Stimulated activated CD8-positive, alpha-beta memory T cell treated with anti-CD3 and anti-CD28 coated beads, Interleukin-7, amount 100 ng/mL, for 1 hour (primary cell): ENCODE results near the gene LPP.
"Not testable (repeated sequence)": the region's sequence is repeated elsewhere in the genome, so short reads cannot be mapped to it uniquely, and the experiment has no call there.

Experiments
- DNase-seq, 2 donors: peaks; one replicate each; pipeline ENCODE4 v3.0.0-alpha.2; 2020; ENCODE audit warnings: low read depth in 2 of 2

Gene LPP

DNA sequence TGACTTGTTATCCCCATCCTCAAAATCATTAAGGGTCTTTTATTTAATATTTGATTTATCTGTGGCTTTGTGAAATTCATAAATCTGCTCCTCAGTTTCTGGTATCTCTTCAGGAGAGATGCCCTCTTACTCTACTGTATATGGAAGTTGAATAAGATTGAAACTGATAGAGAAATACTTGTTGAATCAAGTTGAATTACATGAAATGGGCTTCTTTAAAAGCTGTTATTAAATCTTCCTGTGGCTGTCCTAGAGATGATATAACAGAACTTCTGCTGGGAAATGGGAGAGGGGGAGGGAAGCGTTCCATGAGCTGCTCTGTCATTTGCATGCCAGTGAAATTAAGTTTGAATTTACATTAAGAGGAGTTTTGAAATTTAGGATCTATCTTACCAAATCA is 523.4 kb downstream of the LPP start:
- no peak for DNase-seq

DNA sequence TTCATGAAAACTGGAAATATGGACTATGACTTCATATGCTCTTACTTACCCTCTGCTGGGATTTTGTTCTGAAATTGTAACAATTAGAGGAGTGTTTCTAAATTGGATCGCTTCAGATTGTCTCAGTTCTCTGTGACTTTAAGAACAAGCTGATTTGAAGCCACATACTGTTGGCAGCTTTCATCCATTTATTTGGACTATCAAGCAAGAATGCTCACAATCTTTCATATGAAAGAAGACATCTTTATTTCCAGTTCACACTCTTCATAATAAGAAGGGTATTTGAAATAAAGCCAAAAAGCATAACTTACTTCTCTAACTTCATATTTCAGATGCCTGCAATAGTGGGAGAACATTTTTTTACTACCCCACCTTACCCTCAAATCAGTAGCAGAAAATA is 526.2 kb downstream of the LPP start:
- no peak for DNase-seq

DNA sequence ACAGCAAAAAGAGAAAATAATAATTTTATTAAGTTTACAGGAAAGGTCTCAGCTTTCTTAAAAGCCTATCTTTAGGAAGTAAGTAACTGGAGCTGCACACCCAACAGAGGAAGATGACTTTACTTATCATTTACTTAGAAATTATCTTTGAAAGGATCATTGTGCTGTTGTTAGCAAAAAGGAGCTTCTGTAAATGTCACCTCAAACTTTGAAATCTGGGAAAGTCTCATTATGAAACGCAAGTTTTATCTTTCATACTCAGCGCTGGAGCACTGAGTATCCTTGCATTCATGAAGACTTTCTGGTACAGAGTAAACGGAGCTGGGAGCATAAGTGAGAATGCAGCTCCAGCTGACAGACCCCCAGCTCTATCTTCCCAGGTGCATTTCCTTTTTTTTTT is 526.6 kb downstream of the LPP start:
- DNase-seq: no peak

DNA sequence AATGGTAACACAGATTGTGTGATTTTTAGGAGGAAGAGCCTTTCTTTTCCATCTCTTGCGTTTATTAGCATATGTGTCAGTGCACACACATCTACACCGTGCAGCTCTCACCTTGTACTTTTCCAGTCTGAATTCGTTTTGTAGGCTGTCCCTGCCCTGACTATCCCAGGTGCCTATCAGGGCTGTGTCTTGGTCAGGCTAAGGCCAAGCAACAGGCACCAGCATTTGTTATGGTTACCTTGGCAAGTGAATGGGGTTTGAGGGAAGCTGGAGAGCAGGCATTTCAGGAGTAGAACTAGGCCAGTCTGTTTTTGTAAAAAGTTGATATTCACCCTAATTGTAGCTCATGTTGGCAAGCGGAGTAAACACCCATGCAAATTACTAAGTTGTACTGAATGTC is 528.4 kb downstream of the LPP start:
- DNase-seq: no peak

DNA sequence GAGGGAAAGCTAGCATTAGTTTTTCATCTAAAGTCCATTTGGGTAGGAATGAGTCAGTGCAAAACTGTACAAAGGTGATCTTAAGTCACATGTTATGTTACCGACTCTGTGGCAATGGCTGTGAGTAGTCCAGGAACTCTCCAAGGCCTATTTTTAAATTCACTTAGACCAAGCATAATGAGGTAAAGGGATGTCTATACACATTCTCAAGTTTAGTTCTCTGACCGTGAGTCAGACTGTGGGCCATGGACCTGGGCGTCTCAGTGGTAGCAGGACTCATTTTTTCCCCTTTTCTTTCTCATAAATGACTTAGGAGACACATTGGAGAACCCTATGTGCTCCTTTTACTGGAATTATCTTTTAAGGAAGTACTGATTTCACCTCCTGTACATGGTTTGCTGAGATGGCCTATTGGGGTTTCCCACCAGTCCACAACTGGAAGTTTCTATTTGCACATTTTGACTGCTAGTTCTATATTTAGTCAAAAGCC is 529.1 kb downstream of the LPP start:
- DNase-seq: no peak

DNA sequence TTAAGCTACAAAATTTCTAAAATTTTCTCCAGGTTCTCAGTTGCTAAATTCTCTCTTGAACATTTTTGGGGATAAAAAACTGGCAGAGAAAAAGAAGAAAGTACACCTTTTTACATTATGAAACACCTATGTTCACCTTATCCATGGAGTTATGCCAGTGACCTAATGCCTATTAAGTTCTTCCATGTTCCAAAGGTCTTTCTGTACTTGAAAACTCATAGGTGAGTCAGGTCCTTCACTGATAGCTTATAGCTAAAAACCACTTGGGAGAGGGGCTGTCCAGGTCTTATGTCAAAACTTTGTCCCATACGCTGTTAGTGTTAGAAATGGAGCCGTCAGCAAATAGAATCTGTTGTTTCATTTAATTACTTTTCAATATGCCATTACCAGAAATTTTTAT is 530.3 kb downstream of the LPP start:
- no peak for DNase-seq

DNA sequence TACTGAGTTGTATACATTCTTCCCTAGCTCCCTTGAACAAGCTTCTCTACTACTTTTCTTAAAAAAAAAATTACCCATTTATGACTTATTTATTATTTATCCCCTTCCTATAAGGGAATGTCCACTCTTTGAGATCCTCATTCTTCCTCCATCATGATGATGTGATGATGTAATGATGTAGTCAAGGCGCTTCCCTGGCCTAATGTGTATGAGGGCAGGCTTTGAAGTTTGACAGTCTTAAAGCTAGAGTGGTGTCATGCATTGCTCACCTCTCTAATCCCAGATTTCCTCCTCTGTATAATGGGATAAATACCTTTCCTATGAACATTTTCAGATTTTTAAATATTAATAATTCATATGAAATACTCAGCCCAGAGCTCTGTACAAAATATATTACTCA is 531.8 kb downstream of the LPP start:
- DNase-seq: no peak

DNA sequence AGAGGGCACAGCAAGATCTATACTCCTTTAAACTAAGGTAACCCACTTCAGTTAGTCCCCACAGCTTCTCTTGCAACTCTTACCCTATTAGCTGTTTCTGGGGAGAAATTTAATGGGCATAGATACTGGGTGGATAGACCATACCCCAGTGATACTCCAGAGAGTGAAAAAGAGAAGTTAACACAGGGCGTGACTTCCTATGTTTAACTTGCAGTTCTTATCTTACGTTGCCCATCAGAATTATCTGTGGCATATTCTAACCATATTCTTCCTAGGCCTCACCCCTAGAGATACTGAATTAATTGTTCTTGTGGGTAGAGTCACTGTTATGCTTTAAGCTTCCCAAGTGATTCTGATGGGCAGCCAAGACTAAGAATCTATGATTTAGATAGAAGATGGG is 532.4 kb downstream of the LPP start:
- DNase-seq: no peak

DNA sequence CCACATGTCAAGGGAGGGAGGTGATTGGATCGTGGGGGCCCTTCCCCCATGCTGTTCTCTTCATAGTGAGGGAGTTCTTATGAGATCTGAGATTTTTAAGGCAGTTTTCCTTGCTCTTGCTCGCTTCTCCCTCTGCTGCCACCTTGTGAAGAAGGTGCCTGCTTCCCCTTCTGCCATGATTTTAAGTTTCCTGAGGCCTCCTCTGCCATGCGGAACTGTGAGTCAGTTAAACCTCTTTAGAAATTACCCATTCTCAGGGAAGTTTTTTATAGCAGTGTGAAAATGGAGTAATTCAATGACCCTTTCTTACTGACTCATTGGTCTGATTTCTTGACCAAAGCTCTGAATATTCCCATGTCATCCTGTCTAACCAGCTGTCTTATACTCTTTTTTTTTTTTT is 533.4 kb downstream of the LPP start:
- no peak for DNase-seq

DNA sequence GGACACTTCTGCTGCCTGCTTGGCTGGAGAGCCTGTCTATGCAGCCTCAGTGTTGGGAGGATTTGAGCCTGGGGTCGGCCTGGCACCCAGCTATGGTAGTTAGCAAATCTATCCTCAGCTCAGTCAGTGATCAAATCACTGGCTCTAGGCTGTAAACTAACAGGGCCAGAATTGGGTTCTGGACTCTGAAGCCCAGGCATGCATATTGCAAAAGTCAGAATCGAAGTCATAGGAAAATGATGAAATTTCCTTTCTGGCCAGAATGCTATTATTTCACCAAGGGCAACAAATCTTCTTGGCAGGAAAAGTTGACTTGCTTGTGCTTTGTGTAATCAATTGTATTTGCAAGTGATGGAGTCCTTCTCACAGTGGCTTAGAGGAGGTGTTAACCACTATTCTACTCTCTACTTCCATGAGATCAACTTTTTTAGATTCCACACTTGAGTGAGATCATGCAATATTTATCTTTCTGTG is 535.2 kb downstream of the LPP start:
- no peak for DNase-seq

DNA sequence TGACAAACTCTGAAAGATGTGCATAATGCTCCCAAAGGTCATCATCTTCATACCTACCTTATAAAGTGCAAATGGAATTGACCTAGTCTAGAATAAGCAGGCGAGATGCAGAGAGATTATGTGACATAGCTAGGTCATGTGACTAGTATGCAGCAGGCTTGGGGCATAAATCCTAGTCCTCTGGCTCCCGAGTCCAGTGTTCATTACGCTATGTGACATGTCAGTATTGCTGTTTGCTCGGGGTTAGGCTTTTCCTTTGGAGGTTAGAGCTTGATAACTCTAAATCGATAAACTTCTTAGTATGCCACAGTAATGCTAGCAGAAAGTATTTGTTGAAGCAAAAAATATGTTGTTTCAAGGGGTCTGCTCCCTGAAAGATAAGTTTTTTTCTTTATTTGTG is 536.1 kb downstream of the LPP start:
- DNase-seq: no peak

DNA sequence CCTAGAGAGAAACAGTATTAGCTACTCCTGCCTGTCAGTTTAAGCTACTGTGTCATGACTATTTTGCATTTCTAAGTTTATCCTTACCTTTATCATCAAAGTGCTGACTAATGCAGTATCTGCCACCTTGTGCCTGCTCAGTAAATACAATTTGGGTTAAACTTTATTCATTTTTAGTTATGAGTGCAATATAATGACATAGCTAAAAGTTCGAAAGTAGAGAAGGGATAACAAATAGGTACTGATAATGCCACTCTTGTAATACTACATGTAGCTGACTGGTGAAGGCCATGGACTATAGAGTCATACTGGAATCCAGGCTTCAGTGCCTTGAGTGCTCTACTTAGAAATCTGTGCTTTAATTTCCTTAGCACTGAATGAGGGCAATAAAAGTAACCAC is 537.0 kb downstream of the LPP start:
- DNase-seq: no peak

DNA sequence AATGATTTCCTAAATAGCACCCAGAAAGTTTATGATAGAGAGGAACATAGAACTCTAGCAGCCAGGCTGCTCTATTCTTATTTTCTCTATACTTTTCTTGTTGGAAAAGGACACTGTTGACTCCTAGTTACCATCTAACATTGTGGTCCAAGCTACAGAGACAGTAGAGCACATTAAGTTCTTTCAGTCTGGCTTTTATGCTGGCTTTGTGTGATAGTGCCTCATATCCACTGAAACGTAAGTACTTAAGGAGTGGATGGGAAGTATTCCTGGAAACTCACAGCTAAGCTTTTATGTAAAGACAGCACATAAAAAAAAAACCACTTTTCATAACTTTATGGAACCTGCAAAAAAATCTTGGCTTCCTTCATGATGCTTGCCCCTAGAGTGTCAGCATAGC is 537.7 kb downstream of the LPP start:
- no peak for DNase-seq

DNA sequence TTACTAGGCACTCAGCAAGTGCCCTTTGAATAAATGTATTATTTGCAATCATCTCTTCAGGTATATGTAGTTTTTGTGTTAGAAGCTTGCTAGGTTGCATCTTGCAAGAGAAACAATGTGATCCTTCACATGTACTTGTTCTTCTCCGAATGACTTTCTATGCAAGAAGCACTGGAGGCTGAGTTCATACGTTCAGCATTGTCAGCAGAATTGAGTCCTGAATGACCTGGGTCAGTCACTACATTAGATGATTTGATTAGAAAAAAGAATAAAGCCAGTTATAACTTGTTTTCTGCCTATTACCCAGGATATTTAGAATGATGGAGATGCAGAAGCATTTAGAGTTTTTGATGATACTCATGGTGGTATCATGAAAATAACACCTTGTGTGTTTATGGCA is 538.7 kb downstream of the LPP start:
- no peak for DNase-seq

DNA sequence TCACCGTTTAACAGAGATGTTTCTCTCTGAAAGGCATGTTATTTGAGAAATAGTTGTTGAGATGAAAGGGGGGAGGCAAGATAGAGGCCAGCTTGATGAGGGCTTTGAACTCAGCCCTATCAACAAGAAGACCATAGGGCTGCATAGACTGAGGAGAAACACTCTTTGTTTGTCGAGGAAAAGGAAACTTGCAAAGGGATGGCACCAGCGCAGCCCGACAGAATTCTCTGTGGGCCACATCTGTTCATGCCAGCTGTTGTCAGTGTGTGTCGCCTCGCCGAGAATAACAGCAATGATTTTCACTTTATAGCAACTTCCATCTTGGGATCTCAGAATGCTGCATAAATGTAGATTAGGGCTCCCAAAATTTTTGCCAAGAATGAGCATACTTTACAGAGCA is 539.5 kb downstream of the LPP start:
- DNase-seq: no peak

DNA sequence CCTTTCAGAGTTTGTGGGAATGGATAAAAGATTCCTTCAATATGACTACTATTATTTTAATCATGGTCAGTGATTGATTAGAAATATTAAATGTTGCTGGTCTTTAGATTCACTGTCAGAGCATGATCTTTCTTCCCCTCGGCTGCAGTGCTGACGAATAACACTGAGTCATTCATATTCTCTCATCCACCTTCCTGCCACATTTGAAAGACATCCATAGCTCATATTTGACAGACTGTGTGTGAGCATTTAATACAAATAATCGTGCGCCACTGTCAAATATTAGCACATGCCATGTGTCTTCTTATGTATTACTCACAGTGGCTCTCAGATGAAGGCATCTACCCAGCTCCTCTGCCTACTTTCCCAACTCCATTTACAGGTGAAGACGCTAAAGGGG is 541.3 kb downstream of the LPP start:
- no peak for DNase-seq

DNA sequence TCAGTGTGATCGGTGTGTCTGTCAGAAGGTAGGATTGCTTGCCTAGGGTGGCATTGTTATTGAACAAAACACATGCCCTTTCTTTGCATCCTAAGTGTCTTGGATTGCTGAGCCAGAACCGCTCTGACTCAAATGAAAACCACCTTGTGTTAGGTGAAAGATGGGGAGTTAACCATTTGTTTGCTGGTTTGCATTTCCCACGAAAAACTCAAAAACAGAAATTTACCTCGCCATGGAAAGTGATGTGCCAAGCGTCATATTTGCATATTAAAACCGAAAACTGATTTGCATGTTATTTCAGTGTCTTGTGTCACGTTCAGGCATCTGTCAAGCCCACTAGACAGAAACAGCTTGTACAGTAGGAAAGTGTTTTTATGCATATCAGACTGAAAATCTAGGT is 543.2 kb downstream of the LPP start:
- no peak for DNase-seq

DNA sequence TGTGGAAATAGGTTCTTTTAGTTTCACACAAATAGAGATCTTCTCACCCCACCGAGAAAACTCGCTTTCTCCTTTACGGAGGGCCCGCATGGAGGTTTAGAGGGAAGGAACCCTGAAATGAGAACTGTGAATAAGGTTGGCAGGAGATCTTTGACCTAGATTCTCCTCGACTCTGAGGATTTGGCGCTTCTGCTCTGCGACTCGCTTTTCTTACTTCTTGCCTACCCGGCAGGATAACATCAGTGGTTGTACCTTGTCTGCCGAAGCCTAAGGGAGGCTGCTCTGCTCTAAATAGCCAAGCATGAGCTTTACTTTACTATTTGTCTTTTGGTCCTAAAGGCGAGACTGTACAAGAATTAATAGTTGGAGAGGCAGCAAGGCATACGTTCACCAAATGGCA is 544.5 kb downstream of the LPP start:
- DNase-seq: no peak

DNA sequence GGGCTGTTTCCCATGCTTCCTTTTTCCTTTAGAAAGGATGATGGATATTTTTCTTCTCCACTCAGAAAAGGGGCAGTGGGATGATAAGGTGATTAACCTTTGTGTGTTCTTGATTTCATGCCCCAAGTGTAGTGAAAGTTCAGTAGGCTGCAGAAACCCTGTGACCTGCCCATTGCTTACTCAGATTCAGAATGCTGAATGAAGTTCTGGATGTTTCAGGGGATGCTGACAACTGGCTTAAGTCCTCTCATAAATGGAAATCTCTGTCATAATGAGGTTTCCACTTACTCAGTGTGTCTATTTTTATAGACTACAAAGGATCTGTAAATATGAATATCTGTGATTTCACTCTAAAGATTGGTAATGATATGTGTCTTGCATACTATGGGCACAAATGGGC is 546.5 kb downstream of the LPP start:
- DNase-seq: no peak

DNA sequence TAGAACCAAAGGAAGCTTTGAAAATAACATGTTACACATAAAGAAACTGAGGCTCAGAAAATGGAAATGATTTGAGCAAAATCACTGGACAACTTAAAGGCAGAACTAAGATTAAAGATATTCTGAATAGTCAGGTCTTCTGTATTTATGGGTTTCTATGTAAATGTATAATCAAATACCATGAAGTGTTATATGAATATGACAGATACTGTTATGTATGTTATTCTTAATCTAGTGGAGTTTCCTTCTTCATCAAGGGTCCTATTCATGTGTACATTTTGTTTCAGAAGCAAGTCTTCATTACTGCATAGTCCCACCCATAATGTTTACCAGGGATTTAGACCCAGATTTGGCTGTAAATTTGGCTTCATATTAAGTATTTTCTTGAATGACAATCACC is 547.0 kb downstream of the LPP start:
- no peak for DNase-seq

DNA sequence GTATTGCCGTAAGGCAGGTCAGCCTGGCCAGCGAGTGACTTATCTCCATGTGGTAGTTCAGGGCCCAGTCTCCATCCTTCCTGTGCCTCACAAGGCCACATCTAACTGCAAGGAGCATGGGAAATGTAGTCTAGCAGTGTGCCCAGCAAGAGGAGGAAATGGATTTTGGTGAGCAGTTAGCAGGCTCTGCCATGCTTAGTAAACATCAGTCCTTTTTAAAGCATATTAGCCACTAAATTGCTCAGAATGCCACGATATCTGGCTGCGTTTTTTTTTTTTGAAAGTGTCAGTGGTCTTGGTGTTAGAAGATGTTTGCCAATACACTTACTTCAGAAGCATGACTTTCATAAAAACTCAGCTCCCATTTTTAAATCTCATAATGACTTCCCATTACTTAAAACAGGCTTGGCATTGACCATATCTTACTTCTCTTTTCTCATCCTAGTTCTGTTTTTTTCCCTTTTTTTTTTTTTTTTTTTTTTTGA is 547.6 kb downstream of the LPP start:
- no peak for DNase-seq

DNA sequence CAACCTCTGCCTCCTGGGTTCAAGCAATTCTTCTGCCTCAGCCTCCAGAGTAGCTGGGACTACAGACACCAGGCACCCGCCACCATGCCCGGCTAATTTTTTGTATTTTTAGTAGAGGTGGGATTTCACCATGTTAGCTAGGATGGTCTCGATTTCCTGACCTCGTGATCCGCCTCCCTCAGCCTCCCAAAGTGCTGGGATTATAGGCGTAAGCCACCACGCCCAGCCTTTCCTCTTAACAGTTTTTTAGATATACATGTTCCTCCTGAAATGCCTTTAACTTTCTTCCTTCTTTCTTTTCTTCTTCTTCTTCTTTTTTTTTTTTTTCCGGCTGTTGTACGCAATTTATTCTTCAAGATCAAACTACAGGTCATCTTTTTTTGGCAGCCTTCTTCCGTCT is 548.1 kb downstream of the LPP start:
- DNase-seq: not testable (repeated sequence)

DNA sequence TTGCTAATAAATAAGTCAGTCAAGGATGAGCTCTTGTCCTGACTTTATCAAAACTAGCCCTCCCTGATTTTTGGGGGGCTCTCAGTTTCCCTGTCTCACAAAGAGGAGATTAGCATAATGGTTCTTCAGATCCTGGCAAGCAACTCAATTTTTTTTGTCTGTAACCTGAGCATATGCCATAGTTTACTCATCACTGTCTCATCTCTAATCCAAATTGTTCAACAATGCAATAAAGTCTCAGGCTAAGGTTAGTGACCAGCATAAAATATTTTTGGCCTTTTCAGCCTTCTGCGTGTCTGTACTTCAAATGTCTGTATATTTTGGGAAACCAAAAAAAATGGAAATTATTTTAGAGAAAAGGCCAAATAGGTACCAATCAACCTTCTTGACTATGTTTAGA is 552.2 kb downstream of the LPP start:
- DNase-seq: no peak

DNA sequence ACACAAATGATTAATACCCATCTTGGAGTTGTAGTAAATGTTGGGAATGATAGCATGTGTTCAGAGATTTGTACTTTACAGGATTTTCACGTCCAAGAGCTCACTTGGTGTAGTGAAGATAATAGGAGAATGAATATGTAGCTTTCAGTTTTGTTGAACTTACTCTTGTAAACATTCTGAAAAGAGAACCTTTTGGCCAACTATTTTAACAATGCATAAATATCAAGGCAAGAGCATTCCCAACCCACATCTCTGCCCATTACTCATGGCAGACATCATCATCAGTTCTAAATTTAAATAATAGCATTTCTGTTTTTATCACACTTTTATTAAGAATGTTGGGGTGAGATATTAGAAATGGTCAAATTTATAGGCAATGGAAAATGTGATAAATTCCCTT is 552.6 kb downstream of the LPP start:
- DNase-seq: no peak
